Activated T-cell treated with anti-CD3 and anti-CD28 coated beads for 24 hours (primary cell): ENCODE results near the gene ZBTB20.

Experiments
- DNase-seq: peaks from one replicate; pipeline ENCODE4 v3.0.0-alpha.2; 2020; ENCODE audit warnings: low read depth

Gene ZBTB20

DNA sequence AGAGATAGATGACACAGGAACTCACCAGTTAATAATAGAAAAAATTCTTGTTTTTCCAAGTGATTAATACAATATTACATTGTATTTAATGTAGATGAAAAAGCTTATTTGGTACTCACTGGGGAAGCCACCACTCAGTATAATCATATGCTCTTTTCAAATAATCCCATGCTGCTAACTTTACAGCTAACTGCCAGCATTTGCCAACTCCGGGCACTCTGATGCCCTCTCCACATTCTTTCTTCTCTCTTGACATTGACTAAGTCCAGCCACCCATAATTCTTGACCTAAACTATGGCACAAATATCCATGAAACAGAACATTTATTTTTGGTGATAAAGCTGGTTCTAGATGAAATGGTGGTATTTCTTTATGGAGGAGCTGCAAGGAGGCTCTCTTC, 384.9 kb downstream of the ZBTB20 start:
- no peak for DNase-seq

- DNase-seq: no peak
Observed at GRCh38 chr3:114760679-114761078, 386.4 kb downstream of the ZBTB20 start.

DNA sequence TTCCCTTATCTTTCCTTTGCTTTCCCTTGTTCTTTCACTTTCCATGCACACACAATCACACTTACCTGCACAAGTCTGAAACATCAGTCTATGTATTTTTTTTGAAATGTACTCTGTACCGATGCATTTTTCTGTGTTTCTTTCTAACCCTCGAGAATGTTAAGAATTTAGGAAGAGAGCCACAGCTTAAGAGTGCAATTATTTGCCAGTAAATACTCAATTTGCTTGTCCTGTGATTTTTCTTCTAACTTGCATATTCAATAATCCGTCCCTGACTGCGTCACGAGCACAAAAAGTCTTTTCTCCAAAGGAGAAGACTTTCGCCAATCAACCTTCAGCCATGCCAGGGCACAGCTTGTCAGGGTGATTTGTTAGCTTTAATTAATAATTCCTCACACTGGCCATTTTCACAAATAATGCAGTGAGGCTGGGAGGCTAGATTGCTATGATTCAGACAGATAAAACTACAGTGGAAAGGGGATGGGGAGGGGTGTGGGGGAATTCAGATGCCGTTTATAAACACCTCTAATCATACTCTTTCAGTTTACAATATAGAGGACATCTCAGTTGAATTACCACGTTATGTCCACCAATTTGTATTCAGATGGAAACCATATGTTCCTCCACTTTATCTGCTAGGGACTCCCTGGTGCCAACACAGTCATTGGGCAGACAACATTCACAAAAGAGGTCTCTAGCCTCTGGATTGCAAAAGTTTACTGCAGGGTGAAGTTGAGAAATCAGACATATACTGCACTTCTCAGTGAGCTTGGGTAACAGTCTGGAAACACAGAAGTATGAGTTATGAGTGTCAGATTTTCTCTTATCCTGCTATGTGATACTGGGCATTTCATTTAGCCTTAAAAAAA, 388.0 kb downstream of the ZBTB20 start:
- DNase-seq: no peak

DNA sequence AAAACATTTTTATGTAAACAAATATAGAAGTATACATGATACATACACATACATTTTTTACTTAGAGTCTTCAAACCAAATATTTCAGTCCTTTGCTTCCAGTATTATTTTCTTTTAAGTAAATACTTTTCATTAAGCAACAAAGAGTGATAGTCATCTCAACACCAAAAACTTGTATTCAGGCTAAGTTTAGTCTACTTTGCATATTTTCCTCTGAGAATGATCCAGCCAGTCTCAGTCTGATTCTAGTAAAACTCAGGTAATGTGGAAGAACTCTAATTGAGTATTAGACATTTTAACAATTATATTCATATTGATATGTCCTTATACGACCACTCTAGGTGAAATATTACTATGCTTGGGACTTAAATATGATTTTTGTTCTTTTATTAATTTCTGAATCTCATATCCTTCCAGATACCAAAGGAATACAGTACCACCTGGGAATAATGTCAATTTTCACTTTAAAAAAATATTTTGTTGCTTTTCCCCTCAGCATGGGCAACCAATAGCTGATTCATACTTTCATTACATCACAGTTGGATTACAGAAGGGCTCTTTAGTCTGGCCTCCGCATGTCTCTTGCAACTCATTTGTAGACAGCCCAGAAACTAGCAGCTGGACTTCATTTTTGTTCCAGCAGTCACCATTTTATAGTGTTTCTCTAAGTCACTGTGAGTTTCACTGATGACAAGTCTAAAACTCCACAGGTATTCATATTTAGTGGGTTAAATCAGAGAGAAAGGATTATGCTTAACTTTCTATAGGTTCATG, 390.4 kb downstream of the ZBTB20 start:
- no peak for DNase-seq

DNA sequence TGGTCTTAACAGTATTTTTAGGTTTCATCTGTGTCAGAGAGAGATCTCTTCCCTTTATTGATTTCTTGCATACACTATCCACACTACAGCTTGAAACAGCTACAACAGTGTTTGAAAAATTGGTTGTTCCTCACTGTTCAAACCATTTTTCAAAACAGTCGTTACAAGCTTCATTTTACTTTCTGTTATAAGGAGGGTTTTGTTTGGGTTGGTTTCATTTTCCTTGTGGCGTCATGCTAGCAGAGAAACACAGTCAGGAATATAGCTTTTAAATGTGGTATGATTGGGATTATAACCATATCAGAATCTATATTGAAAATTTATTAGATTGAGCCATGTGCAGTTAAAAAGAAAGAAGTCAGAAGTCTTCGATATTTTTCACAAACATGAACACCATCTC, 400.6 kb downstream of the ZBTB20 start:
- no peak for DNase-seq

- DNase-seq: no peak
Observed at GRCh38 chr3:114745322-114746240, 401.5 kb downstream of the ZBTB20 start.

DNA sequence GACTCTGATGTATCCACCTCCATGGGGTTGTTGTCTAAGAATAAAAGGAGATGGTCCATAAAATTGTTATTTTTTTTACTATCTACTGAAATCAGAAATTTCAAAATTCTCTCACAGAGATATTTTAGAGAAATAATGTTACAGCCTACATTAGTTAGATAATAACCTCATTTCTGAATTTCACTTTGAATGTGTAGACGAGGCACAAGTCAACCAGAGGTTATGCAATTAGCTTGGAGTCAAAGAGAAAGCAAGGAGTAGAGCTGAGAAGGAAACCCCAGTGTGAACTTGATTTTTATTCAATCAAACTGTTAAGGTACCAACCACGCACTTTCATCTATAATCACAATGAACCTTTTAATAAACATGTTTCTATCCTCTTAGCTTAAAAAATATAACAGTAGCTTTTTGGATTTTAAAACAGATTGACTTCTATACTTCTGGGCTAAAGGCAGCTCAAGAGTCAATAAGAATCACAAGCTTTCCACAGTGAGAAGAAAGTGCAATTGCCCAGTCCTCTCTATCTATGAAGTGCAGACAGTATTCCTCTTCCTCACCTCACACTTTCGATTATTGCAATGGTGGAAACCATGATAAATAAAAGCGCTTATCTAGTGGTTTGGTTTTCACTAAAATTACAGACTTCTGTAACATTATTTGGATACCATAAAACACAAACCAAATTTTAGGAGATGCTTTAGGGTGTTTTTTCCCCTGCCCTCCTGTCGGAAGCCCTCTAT, 403.2 kb downstream of the ZBTB20 start:
- DNase-seq: no peak

DNA sequence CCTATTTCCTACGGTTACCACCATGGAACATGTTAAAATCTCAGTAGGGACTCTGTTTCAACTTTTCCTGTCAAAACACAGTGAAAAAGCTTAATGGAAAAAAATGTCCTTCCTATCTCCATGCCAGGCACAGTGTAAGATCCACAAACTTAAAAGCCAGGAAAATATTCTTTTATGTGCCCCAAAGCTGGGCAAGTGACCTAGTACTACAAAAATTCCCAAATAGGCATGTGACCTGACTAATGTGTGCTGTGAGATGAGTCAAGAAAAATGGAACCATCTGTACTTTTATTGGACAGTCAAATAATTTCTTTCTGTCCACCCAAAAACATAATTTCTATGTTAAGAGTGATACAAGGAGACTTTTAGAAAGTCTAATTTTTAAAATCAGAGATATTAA, 406.0 kb downstream of the ZBTB20 start:
- DNase-seq: no peak

GRCh38 chr3:114739627-114740026, 407.5 kb downstream of the ZBTB20 start:
- no peak for DNase-seq

- DNase-seq: no peak
Observed at GRCh38 chr3:114732353-114732752, 414.7 kb downstream of the ZBTB20 start.

DNA sequence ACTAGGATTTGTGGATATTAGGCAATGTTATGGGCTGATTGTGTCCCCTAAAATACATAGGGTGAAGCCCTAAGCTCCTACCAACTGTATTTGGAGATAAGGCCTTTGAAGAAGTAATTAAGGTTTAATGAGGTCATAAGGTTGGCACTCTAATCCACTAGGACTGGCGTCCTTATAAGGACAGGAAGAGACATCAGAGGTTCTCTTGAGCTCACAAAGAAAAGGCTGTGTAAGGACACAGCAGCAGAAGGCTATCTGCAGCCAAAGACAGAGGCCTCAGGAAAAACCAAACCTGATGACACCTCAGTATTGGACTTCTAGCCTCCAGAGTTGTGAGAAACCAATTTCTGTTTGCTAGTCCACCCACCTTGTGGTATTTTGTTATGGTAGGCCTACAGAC, 416.7 kb downstream of the ZBTB20 start:
- DNase-seq: no peak

DNA sequence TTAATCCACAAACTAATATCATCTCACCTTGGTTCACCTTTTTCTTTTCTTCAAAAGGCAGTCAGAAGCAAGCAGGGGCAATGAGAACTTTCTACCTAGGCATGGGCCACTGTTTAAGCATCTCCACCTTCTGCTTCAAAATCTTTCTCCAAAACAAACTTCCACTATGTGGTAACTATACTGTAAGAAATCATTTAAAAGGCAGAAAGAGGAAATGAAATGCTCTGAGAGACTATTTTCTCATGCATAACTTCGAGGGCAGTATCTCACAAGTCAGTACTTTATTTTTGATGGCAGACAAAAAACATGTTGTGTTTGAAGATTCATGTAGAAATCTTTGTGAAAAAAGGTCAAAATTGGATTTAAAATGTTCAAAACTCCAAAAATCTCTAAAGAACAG, 419.7 kb downstream of the ZBTB20 start:
- no peak for DNase-seq

GRCh38 chr3:114725966-114726365, 421.1 kb downstream of the ZBTB20 start:
- no peak for DNase-seq

GRCh38 chr3:114722530-114722929, 424.6 kb downstream of the ZBTB20 start:
- no peak for DNase-seq

GRCh38 chr3:114721864-114722263, 425.2 kb downstream of the ZBTB20 start:
- DNase-seq: no peak

GRCh38 chr3:114721209-114721608, 425.9 kb downstream of the ZBTB20 start:
- no peak for DNase-seq

DNA sequence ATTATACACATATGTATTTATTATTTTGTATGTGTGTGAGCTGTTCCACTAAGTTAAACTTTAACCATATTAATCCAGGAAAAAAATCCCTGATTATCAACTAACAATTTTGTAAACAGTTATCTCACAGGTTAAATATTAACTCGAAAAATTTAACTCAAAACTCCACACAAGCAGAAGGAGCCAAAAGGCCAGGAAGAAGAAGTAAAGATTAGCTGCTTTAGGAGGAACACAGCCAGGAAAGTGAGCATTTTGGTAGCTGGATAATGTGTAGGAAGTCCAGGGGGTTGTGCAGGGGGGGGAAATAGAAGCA, 428.2 kb downstream of the ZBTB20 start:
- no peak for DNase-seq

GRCh38 chr3:114718071-114718897, 428.8 kb downstream of the ZBTB20 start:
- DNase-seq: no peak

DNA sequence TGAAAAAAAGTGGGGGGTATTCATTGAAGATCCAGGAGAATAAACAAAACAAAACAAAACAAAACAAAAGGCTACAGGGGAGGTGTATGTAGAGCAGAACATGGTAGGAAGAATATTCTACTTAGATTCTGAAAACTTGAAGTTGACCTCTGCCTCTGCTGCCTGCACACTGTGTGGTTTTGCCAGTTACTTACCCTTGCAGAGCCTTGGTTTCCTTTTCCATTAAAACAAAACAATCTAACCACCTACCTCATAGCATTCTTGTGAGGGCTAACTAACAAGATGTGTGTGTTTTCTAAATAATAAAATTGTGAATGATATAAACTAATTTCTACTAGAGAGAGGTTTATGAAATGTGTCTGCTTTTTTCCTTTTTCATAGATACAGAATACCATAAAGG, 430.2 kb downstream of the ZBTB20 start:
- DNase-seq: no peak

DNA sequence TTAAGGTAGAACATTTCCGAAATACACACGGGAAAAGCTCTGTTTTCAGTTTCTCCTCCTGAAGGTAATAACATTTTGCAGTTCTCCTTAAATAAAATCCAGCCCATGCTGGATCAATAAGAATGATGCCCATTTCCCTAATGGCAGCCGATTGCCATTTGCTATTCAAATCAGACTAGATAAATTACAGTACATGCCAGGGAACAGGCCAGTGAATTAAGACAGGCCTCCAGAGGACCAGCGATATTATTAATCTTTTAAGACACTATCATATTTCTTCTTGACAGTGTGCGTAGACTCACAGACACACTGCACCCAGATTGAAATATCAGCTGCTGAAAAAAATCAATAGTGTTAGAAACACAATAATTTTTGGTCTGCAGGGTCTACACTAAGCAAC, 431.0 kb downstream of the ZBTB20 start:
- no peak for DNase-seq

DNA sequence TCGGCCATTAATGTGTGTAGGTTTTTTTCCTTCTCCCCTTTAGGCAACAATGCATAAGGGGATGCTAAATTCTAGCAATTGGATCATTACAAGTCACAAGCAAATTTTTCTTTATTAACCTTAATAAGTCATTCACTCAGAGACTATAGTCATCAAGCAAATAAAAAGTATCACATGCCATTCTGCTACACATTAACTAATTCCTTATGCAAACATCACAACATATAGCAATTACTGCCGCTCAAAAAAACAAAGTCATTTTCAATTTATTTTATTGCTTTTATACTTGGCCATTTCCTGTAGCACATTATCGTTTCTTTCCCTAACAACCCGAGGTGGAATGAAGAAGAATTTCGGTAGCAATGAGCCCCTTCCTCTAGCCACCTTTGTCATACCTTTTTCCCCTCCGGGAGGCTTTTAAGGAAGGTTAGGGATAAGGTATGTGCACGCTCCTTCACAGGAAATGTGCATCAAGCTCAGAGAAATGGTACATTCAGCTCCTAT, 432.1 kb downstream of the ZBTB20 start:
- DNase-seq: no peak
